HepG2 (cell line): Measurements from ENCODE around the gene PHKG1. TPM values are rescaled to one million over a fixed set of nuclear protein-coding genes. Genes with fewer than 3 reads are reported as not detected.

Experiments used
- AGO1 ChIP-seq: fragments of 200-400 bp; formaldehyde crosslinking; IDR thresholded peaks from 2 replicates; pipeline ENCODE4 v1.6.1; 2017; ENCODE audit warnings: mild to moderate bottlenecking, low read depth, low read length, moderate library complexity; ENCODE audit not compliant: poor library complexity, severe bottlenecking
- HNRNPH1 ChIP-seq: fragments of 200-400 bp; formaldehyde crosslinking; optimal IDR thresholded peaks from 2 replicates; pipeline ENCODE3; 2017; ENCODE audit warnings: mild to moderate bottlenecking, low read depth, low read length
- MZF1 ChIP-seq: sonication (generic); formaldehyde crosslinking; IDR thresholded peaks from 2 replicates; pipeline ENCODE4 v1.8.1; 2023; ENCODE audit warnings: mild to moderate bottlenecking, missing genetic modification reagents, borderline replicate concordance
- NFKBIZ ChIP-seq: IDR thresholded peaks from 2 replicates; pipeline ENCODE4 v1.6.1; 2018; ENCODE audit warnings: missing genetic modification reagents, missing compliant biosample characterization
- NFYB ChIP-seq: sonication (generic); formaldehyde crosslinking; IDR thresholded peaks from 2 replicates; pipeline ENCODE4 v1.4.0; 2020; ENCODE audit warnings: missing genetic modification reagents
- PRDM15 ChIP-seq: sonication (generic); formaldehyde crosslinking; IDR thresholded peaks from 2 replicates; pipeline ENCODE4 v1.4.0; 2020; ENCODE audit warnings: missing genetic modification reagents
- RBM39 ChIP-seq: fragments of 200-400 bp; formaldehyde crosslinking; IDR thresholded peaks from one replicate; pipeline ENCODE4 v1.6.1; 2018; ENCODE audit warnings: antibody characterized with exemption, mild to moderate bottlenecking, low read depth, low read length; ENCODE audit not compliant: poor library complexity, severe bottlenecking
- RCOR2 ChIP-seq: IDR thresholded peaks from 2 replicates; pipeline ENCODE4 v1.6.1; 2016; ENCODE audit warnings: missing biosample characterization, missing genetic modification reagents
- TCF12 ChIP-seq, 2 experiments: fragments of 450-650 bp in 1 of 2; sonication (generic) in 1 of 2; formaldehyde crosslinking in 1 of 2; IDR thresholded peaks; 2 replicates each; pipeline versions ENCODE4 v1.6.1 to v1.8.0; 2017 to 2022; ENCODE audit warnings: antibody characterized with exemption in 1 of 2, mild to moderate bottlenecking in 1 of 2, missing genetic modification reagents in 1 of 2, moderate library complexity in 1 of 2
- TCF7 ChIP-seq: sonication (generic); IDR thresholded peaks from 2 replicates; pipeline ENCODE4 v1.6.1; 2016; ENCODE audit warnings: antibody characterized with exemption, low read depth
- THYN1 ChIP-seq: sonication (generic); formaldehyde crosslinking; IDR thresholded peaks from 2 replicates; pipeline ENCODE4 v1.8.1; 2023; ENCODE audit warnings: low read depth, mild to moderate bottlenecking, moderate library complexity, missing genetic modification reagents, borderline replicate concordance
- ZBTB20 ChIP-seq: sonication (generic); formaldehyde crosslinking; IDR thresholded peaks from 2 replicates; pipeline ENCODE4 v1.8.1; 2023; ENCODE audit warnings: missing genetic modification reagents, low read depth, mild to moderate bottlenecking, borderline replicate concordance
- ZFP36 ChIP-seq: fragments of 150-350 bp; IDR thresholded peaks from 2 replicates; pipeline ENCODE4 v1.6.1; 2018; ENCODE audit warnings: borderline replicate concordance, low read length, low read depth; ENCODE audit not compliant: partially characterized antibody
- ZMAT3 ChIP-seq: sonication (generic); formaldehyde crosslinking; conservative IDR thresholded peaks from 2 replicates; pipeline ENCODE4 v1.7.0; 2021; ENCODE audit warnings: missing genetic modification reagents
- ZNF329 ChIP-seq: sonication (generic); formaldehyde crosslinking; IDR thresholded peaks from 2 replicates; pipeline ENCODE4 v1.9.0; 2021; ENCODE audit warnings: low read depth, mild to moderate bottlenecking, missing genetic modification reagents
- ZNF549 ChIP-seq: sonication (generic); formaldehyde crosslinking; IDR thresholded peaks from 2 replicates; pipeline ENCODE4 v1.5.0; 2020; ENCODE audit warnings: missing genetic modification reagents
- ZNF781 ChIP-seq: sonication (generic); formaldehyde crosslinking; IDR thresholded peaks from 2 replicates; pipeline ENCODE4 v1.5.1; 2020; ENCODE audit warnings: borderline replicate concordance, mild to moderate bottlenecking, missing genetic modification reagents; ENCODE audit errors: not compliant biosample characterization
- polyA plus RNA-seq, 8 experiments: library from polyadenylated mRNA; depleted of rRNA in 3 of 8; stranded (reverse) in 7 of 8; unstranded in 1 of 8; fragments of >200 nt; fragmentation: Illumina TruSeq in 4 of 8; extraction: Trizol in 4 of 8; gene quantifications; 2 replicates each; pipeline versions ENCODE4 v1.2.1 to v1.2.3, GENCODE V29; 2011 to 2016; ENCODE audit warnings: low read depth in 4 of 8, missing spikeins in 1 of 8, mixed read lengths in 1 of 8; ENCODE audit not compliant: insufficient read depth in 1 of 8
- total RNA-seq, 5 experiments: library from RNA; depleted of rRNA; stranded (reverse); fragments of >200 nt; fragmentation: Illumina TruSeq; extraction: Trizol; gene quantifications; 2 replicates each; pipeline ENCODE4 v1.2.3, GENCODE V29; 2016; ENCODE audit warnings: low read depth in 1 of 5
- TF ChIP-seq, protein P1 (sequence below): sonication (generic); formaldehyde crosslinking; conservative IDR thresholded peaks from 2 replicates; pipeline ENCODE4 v1.8.1; 2023; ENCODE audit warnings: missing genetic modification reagents
- TF ChIP-seq, protein P2 (sequence below): sonication (generic); formaldehyde crosslinking; IDR thresholded peaks from 2 replicates; pipeline ENCODE4 v1.4.0; 2020; ENCODE audit warnings: low read depth, missing genetic modification reagents

The PHKG1 gene
- total and polyA plus RNA-seq, 2 of the 13 experiments (the other 11 are each of a cell fraction or from before 2014, with no cell fraction given): 0.44 to 0.71 TPM

DNA sequence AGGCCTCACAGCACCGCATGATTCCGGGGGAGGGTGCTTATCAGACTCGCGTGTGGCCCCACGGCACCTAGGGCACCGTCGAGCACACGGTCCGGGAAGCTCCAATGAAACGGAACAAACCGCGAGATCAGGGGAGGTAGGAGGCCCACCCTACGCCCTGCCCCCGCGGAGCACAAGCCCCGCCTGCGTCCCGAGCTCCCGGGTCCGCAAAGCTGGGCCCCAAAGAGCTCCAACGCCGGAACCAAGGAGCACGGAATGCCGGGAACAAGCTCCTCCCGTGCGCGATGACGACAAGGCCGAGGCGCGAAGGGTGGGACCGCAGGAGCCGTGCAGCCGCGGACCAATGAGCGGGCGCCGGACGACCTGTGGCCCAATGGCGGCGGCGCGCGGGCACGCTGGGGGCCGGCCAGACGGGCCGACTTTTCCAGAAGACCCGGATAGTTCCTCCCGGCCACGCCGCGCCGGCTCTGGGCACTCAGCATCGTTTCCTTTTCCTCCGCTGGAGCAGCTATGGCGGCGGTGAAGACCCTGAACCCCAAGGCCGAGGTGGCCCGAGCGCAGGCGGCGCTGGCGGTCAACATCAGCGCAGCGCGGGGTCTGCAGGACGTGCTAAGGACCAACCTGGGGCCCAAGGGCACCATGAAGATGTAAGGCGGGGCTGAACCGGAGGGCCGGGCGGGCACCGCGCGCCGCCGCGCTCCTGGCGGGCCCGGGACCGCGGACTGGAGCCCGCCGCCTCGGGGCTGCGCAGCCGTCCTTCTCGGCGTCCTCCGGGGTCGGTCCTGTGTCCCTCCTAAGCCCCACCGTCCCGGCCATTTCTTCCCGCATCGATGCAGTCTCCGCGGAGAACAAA, 41.2 kb downstream of the PHKG1 start, which contains the start of the genes CCT6A and PSPH (continued):
- TF ChIP-seq ZBTB20: peak; percentile 78; the same call in 1 of the 2 replicates
- no peak for TF ChIP-seq ZFP36
- TF ChIP-seq, protein P1, sequence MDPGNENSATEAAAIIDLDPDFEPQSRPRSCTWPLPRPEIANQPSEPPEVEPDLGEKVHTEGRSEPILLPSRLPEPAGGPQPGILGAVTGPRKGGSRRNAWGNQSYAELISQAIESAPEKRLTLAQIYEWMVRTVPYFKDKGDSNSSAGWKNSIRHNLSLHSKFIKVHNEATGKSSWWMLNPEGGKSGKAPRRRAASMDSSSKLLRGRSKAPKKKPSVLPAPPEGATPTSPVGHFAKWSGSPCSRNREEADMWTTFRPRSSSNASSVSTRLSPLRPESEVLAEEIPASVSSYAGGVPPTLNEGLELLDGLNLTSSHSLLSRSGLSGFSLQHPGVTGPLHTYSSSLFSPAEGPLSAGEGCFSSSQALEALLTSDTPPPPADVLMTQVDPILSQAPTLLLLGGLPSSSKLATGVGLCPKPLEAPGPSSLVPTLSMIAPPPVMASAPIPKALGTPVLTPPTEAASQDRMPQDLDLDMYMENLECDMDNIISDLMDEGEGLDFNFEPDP: no peak
- TF ChIP-seq TCF12 (IDR thresholded peaks at IDR 0.05): no peak
- 0 out of 2 replicates have a peak, but pooled peaks have one; percentile 60 for TF ChIP-seq TCF12 (CRISPR knock-in tag; IDR thresholded peaks at IDR 0.05)
- peak; percentile 53 for TF ChIP-seq ZNF781 (CRISPR knock-in tag)
- TF ChIP-seq ZNF329: 0 out of 2 replicates have a peak, but pooled peaks have one; percentile 25
- no peak; the same call in 1 of the 2 replicates for TF ChIP-seq ZNF549 (CRISPR knock-in tag)
- TF ChIP-seq THYN1 (CRISPR knock-in tag): 0 out of 2 replicates have a peak, but pooled peaks have one; percentile 76
- peak; percentile 98 for TF ChIP-seq NFYB (CRISPR knock-in tag)
- TF ChIP-seq TCF7: no peak
- TF ChIP-seq MZF1 (CRISPR knock-in tag): no peak
- TF ChIP-seq HNRNPH1: no peak
- TF ChIP-seq PRDM15 (CRISPR knock-in tag): peak; percentile 87
- TF ChIP-seq RCOR2: 0 out of 2 replicates have a peak, but pooled peaks have one; percentile 27
- TF ChIP-seq, protein P2, sequence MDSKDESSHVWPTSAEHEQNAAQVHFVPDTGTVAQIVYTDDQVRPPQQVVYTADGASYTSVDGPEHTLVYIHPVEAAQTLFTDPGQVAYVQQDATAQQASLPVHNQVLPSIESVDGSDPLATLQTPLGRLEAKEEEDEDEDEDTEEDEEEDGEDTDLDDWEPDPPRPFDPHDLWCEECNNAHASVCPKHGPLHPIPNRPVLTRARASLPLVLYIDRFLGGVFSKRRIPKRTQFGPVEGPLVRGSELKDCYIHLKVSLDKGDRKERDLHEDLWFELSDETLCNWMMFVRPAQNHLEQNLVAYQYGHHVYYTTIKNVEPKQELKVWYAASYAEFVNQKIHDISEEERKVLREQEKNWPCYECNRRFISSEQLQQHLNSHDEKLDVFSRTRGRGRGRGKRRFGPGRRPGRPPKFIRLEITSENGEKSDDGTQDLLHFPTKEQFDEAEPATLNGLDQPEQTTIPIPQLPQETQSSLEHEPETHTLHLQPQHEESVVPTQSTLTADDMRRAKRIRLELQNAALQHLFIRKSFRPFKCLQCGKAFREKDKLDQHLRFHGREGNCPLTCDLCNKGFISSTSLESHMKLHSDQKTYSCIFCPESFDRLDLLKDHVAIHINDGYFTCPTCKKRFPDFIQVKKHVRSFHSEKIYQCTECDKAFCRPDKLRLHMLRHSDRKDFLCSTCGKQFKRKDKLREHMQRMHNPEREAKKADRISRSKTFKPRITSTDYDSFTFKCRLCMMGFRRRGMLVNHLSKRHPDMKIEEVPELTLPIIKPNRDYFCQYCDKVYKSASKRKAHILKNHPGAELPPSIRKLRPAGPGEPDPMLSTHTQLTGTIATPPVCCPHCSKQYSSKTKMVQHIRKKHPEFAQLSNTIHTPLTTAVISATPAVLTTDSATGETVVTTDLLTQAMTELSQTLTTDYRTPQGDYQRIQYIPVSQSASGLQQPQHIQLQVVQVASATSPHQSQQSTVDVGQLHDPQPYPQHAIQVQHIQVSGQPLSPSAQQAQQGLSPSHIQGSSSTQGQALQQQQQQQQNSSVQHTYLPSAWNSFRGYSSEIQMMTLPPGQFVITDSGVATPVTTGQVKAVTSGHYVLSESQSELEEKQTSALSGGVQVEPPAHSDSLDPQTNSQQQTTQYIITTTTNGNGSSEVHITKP (CRISPR knock-in tag): no peak
- TF ChIP-seq ZMAT3: peak; percentile 81; the same call in 1 of the 2 replicates
- peak; percentile 80 for TF ChIP-seq RBM39
- TF ChIP-seq AGO1: peak; percentile 58
- TF ChIP-seq NFKBIZ (CRISPR knock-in tag): no peak
